ENCODE data around the gene SF3B1.

DNA sequence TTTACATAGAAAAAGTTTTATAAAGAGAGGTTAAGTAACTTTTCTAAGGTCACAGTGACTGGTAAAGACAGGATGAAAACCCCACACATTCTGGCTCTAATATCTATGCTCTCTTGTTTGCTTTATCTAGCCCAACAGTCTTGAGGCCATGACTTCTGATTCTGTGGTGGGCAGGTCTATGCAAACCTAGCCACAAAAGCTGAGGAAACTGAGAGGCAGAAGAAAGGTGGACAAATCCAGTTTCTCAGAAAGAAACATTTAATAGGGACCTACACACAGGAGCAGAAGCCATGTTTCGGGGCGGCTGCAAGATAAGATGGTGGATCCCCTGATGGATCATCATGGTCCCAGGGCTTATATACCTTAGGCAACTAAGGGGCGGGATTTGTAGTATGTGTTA, 43.0 kb upstream of the SF3B1 start:
- TF ChIP-seq EZH2 (IDR thresholded peaks at IDR 0.05) (no peak), POLR2AphosphoS5 (IDR thresholded peaks at IDR 0.05; ENCODE audit: borderline replicate concordance, low read depth, low read length) (no peak)

Measured in SK-N-MC (cell line).